ENCODE measurements around the gene FAM149A.

The FAM149A gene

DNA sequence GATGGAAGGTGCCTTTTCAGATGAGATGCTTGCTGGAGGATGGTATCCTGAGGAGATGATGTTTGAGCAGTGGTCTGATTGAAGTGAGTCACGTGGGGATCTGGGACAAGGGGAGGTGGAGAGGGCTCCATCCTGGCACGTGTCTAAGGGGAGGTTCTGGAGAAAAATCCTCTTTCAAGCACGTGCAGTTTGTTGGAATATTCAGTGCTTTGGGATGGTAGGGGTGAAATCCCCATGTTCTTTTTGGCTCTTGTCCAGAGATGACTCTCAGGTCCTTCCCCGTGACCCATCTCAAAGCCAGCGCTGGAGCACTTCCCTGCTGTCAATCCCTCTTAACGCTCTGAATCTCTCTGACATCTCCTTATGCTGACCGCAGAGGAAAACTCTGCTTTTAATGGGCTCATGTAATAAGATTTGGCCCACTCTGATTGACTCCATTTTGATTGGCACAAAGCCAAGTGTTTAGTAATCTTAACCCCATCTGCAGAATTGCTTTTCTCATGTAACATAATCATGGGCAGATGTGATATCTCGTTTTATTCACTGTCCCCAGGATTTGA lies 112.0 kb downstream of the FAM149A start (continued):
- TF ChIP-seq, protein P1, sequence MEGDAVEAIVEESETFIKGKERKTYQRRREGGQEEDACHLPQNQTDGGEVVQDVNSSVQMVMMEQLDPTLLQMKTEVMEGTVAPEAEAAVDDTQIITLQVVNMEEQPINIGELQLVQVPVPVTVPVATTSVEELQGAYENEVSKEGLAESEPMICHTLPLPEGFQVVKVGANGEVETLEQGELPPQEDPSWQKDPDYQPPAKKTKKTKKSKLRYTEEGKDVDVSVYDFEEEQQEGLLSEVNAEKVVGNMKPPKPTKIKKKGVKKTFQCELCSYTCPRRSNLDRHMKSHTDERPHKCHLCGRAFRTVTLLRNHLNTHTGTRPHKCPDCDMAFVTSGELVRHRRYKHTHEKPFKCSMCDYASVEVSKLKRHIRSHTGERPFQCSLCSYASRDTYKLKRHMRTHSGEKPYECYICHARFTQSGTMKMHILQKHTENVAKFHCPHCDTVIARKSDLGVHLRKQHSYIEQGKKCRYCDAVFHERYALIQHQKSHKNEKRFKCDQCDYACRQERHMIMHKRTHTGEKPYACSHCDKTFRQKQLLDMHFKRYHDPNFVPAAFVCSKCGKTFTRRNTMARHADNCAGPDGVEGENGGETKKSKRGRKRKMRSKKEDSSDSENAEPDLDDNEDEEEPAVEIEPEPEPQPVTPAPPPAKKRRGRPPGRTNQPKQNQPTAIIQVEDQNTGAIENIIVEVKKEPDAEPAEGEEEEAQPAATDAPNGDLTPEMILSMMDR (tag by site-specific recombination; IDR thresholded peaks at IDR 0.05) = no peak
- no peak for TF ChIP-seq ZNF791 (tag by site-specific recombination; IDR thresholded peaks at IDR 0.05)
- TF ChIP-seq, protein P2, sequence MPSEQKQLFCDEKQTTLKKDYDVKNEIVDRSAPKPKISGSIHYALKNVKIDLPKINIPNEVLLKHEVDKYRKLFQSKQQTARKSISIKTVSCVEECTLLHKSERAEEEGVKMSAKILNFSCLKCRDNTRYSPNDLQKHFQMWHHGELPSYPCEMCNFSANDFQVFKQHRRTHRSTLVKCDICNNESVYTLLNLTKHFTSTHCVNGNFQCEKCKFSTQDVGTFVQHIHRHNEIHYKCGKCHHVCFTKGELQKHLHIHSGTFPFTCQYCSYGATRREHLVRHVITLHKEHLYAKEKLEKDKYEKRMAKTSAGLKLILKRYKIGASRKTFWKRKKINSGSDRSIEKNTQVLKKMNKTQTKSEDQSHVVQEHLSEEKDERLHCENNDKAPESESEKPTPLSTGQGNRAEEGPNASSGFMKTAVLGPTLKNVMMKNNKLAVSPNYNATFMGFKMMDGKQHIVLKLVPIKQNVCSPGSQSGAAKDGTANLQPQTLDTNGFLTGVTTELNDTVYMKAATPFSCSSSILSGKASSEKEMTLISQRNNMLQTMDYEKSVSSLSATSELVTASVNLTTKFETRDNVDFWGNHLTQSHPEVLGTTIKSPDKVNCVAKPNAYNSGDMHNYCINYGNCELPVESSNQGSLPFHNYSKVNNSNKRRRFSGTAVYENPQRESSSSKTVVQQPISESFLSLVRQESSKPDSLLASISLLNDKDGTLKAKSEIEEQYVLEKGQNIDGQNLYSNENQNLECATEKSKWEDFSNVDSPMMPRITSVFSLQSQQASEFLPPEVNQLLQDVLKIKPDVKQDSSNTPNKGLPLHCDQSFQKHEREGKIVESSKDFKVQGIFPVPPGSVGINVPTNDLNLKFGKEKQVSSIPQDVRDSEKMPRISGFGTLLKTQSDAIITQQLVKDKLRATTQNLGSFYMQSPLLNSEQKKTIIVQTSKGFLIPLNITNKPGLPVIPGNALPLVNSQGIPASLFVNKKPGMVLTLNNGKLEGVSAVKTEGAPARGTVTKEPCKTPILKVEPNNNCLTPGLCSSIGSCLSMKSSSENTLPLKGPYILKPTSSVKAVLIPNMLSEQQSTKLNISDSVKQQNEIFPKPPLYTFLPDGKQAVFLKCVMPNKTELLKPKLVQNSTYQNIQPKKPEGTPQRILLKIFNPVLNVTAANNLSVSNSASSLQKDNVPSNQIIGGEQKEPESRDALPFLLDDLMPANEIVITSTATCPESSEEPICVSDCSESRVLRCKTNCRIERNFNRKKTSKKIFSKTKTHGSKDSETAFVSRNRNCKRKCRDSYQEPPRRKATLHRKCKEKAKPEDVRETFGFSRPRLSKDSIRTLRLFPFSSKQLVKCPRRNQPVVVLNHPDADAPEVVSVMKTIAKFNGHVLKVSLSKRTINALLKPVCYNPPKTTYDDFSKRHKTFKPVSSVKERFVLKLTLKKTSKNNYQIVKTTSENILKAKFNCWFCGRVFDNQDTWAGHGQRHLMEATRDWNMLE (tag by site-specific recombination; conservative IDR thresholded peaks at IDR 0.05; ENCODE audit: low read depth) = no peak
- no peak for TF ChIP-seq SETDB1 (IDR thresholded peaks at IDR 0.05; ENCODE audit: insufficient read length, low read length)
- TF ChIP-seq ZNF626 (tag by site-specific recombination; IDR thresholded peaks at IDR 0.05) = peak; percentile 86

DNA sequence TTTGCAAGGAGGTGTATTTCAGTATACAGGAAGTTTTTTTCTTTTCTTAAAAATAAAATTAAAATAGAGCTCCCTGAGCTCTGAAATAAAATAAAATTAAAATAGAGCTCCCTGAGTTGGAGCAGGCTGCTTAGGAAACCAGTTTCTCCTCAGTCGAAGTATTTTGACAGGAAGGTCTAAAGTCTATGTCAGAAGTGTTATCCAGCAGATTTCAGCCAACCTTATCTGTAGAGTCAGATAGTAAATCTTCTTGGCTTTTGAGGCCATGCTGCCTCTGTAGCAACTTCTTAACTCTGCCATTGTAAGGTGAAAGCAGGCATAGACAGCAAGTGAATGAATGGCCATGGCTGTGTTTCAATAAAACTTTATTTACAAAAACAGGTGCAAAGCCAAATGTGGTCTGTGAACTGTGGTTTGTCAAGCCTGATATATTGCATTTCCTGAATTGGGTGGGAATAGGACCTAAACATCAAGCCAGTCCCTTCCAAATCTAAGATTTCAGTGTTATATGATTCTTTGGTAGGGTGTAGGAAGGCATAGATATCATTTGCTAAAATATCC lies 113.3 kb downstream of the FAM149A start:
- Histone ChIP-seq H3K4me1 (ENCODE audit: control insufficient read depth, insufficient read depth, low read length) (peaks cover 10% of the 10 kb centered on the region), H3K4me3 (ENCODE audit: low read depth, low read length) (no peak overlapping the region), H3K9me3 (ENCODE audit: control insufficient read depth, insufficient read depth, low read depth, low read length) (no peaks in the 10 kb centered on the region), H3K27ac (ENCODE audit: extremely low read depth, low read depth, low read length) (no peak overlapping the region), H3K36me3 (ENCODE audit: control insufficient read depth in 2 of 2, insufficient read depth in 1 of 2, low read length in 2 of 2) (no peaks in the 10 kb centered on the region)
- ChIA-PET POLR2A (no interaction called here), CTCF (no interaction called here)
- TF ChIP-seq YY2 (tag by site-specific recombination; IDR thresholded peaks at IDR 0.05) (peak; percentile 20; the same call in 1 of the 2 replicates), TRIM28 (IDR thresholded peaks at IDR 0.05; ENCODE audit: borderline replicate concordance, low read length) (no peak), ZNF248 (tag by site-specific recombination; IDR thresholded peaks at IDR 0.05) (no peak)

DNA sequence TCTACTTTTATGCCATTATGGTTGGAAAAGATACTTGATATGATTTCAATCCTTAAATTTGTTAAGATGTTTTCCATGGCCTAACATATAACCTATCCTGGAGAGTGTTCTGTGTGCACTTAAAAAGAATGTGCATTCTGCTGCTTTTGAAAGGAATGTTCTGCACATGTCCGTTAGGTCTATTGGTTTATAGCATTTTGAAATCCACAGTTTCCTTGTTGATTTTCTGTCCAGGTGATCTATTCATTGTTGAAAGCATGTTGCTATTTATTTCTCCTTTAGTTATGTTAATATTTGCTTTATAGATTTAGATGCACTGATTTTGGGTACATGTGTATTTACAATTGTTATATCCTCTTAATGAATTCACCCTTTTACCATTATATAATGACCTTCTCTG lies 117.1 kb downstream of the FAM149A start:
- TF ChIP-seq, protein P3, sequence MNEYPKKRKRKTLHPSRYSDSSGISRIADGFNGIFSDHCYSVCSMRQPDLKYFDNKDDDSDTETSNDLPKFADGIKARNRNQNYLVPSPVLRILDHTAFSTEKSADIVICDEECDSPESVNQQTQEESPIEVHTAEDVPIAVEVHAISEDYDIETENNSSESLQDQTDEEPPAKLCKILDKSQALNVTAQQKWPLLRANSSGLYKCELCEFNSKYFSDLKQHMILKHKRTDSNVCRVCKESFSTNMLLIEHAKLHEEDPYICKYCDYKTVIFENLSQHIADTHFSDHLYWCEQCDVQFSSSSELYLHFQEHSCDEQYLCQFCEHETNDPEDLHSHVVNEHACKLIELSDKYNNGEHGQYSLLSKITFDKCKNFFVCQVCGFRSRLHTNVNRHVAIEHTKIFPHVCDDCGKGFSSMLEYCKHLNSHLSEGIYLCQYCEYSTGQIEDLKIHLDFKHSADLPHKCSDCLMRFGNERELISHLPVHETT (tag by site-specific recombination; IDR thresholded peaks at IDR 0.05) = no peak
- TF ChIP-seq, protein P4, sequence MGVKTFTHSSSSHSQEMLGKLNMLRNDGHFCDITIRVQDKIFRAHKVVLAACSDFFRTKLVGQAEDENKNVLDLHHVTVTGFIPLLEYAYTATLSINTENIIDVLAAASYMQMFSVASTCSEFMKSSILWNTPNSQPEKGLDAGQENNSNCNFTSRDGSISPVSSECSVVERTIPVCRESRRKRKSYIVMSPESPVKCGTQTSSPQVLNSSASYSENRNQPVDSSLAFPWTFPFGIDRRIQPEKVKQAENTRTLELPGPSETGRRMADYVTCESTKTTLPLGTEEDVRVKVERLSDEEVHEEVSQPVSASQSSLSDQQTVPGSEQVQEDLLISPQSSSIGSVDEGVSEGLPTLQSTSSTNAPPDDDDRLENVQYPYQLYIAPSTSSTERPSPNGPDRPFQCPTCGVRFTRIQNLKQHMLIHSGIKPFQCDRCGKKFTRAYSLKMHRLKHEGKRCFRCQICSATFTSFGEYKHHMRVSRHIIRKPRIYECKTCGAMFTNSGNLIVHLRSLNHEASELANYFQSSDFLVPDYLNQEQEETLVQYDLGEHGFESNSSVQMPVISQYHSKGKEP (tag by site-specific recombination; IDR thresholded peaks at IDR 0.05) = no peak
- TF ChIP-seq ZNF571 (tag by site-specific recombination; IDR thresholded peaks at IDR 0.05) = no peak
- TF ChIP-seq ZNF366 (tag by site-specific recombination; conservative IDR thresholded peaks at IDR 0.05) = no peak
- no peak for TF ChIP-seq SALL2 (tag by site-specific recombination; IDR thresholded peaks at IDR 0.05; ENCODE audit: borderline replicate concordance)
- TF ChIP-seq SETDB1 (IDR thresholded peaks at IDR 0.05; ENCODE audit: insufficient read length, low read length) = no peak
- no peak for TF ChIP-seq ZBTB1 (tag by site-specific recombination; IDR thresholded peaks at IDR 0.05)
- TF ChIP-seq, protein P5, sequence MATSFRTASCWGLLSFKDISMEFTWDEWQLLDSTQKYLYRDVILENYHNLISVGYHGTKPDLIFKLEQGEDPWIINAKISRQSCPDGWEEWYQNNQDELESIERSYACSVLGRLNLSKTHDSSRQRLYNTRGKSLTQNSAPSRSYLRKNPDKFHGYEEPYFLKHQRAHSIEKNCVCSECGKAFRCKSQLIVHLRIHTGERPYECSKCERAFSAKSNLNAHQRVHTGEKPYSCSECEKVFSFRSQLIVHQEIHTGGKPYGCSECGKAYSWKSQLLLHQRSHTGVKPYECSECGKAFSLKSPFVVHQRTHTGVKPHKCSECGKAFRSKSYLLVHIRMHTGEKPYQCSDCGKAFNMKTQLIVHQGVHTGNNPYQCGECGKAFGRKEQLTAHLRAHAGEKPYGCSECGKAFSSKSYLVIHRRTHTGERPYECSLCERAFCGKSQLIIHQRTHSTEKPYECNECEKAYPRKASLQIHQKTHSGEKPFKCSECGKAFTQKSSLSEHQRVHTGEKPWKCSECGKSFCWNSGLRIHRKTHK (tag by site-specific recombination; IDR thresholded peaks at IDR 0.05) = no peak
- TF ChIP-seq, protein P6, sequence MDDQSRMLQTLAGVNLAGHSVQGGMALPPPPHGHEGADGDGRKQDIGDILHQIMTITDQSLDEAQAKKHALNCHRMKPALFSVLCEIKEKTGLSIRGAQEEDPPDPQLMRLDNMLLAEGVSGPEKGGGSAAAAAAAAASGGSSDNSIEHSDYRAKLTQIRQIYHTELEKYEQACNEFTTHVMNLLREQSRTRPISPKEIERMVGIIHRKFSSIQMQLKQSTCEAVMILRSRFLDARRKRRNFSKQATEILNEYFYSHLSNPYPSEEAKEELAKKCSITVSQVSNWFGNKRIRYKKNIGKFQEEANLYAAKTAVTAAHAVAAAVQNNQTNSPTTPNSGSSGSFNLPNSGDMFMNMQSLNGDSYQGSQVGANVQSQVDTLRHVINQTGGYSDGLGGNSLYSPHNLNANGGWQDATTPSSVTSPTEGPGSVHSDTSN (CRISPR knock-in tag; IDR thresholded peaks at IDR 0.05) = no peak
- TF ChIP-seq YY2 (tag by site-specific recombination; IDR thresholded peaks at IDR 0.05) = no peak
- no peak for TF ChIP-seq HOXC10 (CRISPR knock-in tag; IDR thresholded peaks at IDR 0.05)
- Histone ChIP-seq H3K4me3 (ENCODE audit: low read depth, low read length) (no peak overlapping the region), H3K9me3 (ENCODE audit: control insufficient read depth, insufficient read depth, low read depth, low read length) (no peaks in the 10 kb centered on the region), H3K4me1 (ENCODE audit: control insufficient read depth, insufficient read depth, low read length) (peaks cover 10% of the 10 kb centered on the region), H3K27ac (ENCODE audit: extremely low read depth, low read depth, low read length) (no peak overlapping the region), H3K36me3 (ENCODE audit: control insufficient read depth in 2 of 2, insufficient read depth in 1 of 2, low read length in 2 of 2) (no peaks in the 10 kb centered on the region)
- CTCF ChIA-PET = no interaction called here
- POLR2A ChIA-PET = no interaction called here

Data from HEK293 (cell line).